ENCODE measurements around the gene THEM4. TPM values are rescaled to one million over a fixed set of nuclear protein-coding genes. Genes with fewer than 3 reads are reported as not detected.
A peak's percentile ranks its signal among the peaks of the same experiment; 100 is the strongest.
"Not testable (repeated sequence)": the region's sequence is repeated elsewhere in the genome, so short reads cannot be mapped to it uniquely, and the experiment has no call there.

Gene THEM4
- polyA plus RNA-seq, 1 donor, result 56.3 TPM

DNA sequence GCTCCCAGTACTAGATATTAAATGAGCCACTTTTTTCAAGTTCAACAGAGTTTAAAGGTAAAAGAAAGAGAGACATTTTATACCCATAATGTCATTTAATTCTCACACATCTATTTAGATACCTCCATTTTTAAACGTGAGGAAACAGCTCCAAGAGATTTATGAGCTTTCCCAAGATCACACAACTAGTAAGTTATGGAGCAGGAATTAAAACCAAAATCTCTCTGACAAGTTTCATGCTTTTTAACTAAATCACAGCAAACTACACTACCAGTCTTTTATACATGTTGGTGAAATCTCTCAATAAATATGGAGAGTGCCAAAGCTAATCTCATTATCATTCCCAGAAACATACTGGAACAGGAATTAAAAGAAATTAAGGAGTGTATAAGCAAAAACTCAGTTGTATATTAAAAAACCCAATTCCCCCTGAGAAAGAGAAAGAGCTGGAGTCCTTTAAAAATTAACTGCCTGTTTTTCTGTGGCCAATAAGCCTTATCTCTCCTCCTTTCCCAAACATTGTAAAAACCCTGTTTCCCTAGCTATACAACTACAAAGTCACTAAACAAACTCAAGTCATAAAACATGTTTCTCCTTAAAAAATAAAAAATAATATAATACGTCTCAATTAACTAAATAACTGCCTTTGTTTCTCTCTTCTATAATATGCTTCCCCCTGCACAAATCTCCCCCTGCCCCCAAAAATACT lies 26.7 kb upstream of the THEM4 start:
- no peak for DNase-seq

DNA sequence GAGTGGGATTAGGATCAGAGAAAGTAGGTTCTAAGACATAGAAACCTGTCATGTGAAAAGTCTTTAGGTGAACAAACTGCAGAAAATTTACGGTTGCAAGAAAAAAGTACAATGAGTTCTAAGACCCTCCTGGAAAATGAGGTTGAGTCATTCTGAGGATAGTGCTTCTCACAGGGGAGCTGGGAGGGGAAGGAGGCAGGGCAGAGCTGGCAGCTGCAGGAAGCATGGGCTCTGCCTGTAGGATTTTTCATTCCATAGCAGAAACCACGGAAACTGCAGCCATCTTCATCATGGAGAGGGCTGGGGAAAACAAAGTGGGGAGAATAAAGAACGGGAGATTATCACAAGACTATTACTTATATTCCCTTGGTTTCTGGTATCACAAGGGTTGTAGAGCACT lies 25.8 kb upstream of the THEM4 start:
- DNase-seq, result no peak

DNA sequence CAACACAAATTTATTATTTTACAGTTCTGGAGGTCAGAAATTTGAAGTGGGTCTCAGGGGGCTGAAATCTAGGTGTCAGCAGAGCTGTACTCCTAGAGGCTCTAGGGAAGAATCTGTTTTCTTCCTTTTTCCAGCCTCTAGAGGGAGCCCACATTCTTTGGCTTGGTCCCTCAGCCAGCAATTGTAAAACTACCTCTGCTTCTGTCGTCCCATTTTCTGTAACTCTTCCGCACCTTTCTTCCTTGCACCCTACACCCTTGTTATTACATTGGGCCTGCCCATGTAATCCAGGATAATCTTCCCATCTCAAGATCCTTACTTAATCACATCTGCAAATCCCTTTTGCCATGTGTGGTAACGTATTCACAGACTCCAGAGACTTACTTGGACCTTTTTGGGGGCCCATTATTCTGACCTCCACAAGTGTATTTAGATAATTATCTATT lies 24.8 kb upstream of the THEM4 start:
- peak; percentile 72 for DNase-seq

DNA sequence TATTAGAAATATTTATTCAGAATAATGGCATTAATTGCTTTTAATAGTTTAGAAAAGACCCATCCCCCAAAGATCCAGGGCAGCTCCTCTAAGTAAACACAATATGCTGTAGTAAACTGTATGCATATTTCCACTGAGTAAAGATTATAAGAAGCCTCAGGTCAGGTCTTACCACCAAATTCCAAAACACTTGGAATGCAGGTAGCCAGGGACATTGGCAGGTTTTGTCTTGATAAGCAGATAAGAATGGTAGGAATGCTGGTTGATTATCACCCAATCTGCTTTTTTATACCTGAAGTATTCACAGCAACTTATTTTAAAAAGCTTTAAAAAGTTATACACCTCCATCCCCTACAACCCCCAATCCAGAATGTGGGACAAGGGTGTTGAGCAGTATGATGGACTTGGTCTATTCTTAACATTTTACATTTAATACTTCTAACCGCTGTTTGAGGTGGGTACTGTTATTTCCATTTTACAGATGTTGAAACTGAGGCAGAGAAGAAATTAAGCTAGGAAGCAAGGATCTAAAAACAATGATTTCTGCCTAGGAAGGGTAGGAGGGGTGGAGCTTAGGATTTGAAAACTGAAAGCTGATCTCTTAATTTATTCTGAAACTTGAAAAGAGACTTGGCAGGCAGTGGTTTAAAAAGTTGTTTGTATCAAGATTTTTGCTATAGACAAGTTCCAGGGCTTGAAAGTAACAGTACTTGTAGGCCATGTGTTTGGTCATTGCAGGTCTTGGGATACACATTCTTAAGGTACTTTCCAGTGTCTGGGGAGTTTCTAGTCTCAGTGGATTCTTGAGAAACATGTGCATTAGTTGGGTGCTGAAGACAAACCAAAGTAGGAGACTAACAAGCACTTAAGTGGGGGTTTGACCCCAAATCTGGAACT lies 15.6 kb upstream of the THEM4 start:
- DNase-seq, result no peak

DNA sequence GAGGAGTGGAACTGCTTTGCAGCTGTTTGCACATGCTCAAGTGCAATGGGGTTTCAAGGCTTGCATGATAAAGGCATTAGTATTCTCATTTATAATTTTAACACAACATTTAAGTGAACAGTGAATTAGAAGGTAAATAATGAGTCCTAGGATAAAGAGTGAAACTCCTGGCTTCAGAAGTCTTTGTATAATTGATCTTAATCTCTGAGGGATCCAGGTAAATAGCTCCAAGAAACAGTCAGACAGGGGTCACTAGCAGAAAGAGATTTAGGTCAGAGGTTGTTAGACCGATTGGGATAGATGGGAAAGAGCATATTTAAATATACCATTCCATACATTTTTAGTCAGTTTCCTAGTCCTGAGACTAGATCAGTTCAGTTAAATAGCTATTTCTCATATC lies 14.1 kb upstream of the THEM4 start:
- DNase-seq, result no peak

DNA sequence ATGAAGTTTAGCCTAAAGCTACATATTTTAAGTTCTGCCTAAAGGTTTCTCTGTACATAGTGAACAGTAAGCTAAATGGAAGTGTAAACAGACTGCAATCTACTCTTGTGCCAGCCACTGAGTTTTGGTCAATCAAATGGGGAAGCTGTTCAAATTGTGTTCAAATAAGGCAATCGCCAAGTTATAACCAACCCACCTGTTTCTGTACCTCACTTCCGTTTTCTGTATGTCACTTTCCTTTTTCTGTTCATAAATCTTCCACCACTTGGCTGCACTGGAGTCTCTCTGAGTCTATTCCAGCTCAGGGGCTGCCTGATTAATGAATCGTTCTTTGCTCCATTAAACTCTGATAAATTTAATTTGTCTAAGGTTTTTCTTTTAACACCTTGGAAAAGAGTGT lies 10.8 kb upstream of the THEM4 start:
- no peak for DNase-seq

DNA sequence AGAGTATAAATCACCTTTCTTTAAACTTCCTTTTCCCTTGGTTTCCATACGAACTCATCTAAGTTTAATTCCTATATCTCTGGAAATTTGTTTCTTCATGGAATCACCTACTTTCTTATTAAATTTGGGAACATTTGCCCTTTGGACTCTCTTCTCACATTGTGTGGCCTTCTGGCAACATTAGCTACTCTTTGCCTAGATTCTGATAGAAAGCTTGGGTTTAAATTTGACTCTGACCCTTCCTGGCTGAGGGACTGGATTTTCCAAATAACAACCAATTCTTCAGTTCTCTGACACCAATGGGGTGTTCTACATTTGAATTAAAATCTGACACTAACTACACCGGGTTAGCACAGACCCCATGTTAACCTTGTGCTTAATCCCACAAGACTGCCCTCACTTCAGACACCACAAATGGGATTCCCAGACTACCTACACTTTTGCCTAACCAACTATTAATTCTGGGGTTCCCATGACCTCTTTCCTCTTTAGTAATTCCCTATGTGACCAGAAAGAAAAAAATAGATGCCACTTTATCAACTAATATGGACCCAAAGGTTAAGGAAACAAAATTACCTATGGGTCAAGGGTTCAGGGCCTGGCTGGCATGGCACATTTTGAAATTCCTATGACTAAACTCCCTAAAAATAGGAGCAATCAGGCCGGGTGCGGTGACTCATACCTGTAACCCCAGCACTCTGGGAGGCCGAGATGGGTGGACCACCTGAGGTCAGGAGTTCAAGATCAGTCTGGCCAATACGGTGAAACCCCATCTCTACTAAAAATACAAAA lies 9.7 kb upstream of the THEM4 start:
- no peak for DNase-seq

DNA sequence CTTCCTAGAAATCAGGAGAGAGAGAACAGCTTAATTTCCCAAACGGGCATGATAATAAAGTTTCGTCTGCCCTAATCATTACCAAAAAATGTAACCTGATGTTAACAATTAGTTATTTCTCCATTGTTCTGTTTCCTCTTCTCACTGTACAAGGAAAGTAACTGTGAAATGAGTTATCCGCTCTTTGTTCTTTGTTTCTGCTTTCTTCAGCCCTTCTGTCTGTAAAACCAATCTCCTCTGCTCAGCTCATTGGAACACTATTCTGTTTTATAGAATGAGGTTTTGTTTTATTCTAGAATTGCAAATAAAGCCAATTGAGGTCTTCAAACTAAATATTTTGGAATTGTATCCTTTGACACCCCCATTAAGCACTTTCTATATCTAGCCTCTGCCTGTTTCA lies 8.8 kb upstream of the THEM4 start:
- no peak for DNase-seq

DNA sequence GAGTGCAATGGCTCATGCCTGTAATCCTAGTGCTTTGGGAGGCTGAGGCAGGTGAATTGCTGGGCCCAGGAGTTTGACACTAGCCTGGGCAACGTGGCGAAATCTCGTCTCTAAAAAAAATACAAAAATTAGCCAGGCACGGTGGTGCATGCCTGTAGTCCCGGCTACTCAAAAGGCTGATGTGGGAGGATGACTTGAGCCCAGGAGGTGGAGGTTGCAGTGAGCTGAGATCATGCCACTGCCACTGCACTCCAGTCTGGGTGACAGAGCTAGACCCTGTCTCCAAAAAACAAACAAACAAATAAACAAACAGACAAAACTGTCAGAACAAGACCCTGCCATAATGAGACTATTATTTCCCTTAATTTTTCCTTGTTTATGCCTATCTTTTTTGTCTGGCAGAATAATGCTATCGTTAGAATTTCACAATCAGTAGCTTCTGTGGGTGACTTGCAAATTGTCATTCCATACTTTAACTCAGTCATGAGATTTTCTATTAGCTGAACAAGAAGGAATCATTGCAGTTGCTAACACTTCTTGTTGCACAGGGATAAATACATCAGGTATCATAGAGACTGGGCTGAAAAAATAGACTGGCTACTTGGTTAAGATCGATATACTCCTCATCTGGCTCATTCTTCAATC lies 7.5 kb upstream of the THEM4 start:
- no peak for DNase-seq

DNA sequence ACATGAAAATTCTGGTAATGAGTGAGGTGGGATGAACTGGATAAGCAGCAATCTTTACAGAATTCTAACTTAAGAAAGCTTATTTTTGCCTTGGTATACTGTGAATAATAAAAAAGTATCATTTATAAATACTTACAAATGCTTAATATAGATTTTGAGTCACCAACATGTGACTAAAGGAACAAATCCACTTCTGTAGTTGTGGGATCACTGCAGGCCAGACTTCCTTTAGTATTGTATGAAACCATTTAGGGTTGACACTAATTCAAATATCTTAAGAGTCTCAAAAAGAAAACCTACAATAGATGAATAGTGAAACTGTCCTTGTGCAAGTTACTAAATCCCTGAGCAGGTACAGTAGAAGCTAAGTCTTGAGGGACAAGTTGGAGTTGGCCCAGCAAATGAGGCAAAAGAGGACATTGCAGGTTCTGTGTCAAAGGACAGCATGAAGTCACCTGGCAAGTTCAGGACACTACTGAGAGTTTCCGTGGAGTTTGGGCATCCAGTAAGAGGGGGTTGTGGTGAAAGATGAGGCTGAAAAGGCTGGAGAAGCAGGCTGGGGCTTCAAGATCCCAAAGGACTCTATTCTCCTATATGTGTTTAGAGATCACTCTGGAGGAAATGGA lies 5.9 kb upstream of the THEM4 start:
- DNase-seq, result no peak

DNA sequence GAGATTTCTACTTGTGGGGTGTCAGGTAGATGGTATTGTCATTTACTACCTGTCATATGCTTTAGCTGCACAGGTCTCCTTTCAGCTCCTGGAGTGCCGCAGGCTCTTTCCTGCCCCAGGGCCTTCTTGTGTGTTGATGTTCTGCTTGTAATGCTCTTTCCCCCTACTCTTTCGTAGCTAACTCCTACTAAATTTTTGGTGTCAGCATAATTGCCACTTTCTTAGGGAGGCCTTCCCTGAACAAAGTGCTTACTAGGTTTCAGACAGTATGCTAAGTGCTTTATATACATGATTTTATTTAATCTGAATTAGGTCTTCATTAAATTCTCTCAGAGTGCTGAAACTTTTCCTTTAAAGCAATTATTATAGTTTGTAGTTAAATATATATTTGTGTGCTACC lies 4.8 kb upstream of the THEM4 start:
- DNase-seq, result no peak

DNA sequence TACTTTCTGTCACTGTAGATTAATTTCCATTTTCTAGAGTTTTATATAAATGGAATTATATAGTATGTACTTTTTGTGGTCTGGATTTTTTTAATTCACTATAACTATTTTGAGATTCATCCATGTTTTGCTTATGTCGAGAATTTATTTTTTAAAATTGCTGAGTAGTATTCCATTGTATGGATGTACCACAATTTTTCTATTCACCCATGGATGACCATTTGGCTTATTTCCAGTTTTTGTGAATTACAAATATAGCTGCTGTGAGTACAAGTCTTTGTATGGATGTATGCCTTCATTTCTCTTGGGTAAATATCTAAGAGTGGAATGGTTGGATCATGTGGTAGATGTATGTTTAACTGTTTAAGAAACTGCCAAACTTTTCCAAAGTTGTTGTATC lies 3.7 kb upstream of the THEM4 start:
- no peak for DNase-seq

DNA sequence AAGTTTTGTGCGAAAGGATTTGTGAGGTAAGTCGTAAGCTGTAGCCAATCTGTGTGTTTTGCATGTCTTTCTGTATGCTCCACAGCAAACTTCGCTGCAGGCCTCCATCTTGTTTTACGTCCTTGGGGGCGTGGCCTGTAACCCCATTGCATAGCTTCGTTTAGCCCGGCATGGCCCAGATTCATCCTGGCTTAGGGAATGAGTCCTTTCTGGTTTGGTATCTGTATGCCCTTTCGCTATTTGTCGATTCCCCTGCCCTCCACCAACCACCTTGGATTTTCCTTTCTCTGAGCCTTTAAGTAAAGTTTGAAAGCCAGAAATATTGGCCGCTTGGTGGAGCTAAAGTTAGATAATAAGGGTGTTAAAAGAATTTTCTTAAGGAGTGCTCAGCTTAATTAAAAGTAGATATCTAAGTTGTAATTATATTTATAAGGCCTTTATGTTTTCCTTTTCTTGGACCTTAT lies 1.1 kb downstream of the THEM4 start:
- DNase-seq, result no peak

DNA sequence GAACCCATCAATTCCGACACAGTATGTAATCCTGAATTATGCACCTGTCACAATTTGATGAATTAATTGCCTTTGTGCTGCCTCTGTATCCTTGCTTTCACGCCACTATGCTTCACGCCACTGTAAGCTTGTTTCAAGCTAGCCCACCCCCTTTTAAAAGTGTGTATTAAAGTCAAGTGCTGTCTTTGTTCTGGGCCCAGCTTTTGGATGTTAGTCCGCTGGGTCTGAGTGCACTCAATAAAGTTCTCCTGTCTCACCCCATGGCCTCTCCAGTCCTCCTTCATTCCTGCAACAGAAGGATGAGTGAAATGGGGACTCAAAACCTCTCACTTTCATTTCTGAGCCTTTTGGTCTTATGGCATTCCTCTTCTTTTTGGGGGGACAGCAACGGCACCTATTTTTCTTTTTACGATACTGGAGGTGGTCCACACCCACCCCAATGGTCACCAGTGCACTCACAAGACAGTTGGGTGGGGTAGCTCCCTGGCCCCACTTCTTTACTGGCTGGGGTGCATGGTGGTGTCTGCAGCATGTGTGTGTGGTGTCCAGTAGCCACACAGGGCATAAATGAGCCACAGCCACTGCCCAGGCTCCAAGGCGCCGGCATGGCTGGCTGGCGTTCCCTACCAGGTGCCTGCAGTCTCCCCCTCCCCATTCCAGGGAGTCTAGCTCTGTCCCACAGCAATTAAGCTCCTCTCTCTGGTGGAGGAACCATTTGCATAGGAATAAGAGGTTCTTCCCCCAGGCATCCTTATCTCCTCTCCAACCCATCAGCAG lies 1.8 kb downstream of the THEM4 start:
- DNase-seq, result no peak

DNA sequence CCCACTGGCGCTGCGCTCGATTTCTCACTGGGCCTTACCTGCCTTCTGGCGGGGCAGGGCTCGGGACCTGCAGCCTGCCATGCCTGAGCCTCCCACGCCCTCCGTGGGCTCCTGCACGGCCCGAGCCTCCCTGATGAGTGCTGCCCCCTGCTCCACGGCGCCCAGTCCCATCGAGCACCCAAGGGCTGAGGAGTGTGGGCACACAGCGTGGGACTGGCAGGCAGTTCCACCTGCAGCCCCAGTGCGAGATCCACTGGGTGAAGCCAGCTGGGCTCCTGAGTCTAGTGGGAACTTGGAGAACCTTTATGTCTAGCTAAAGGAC lies 3.0 kb downstream of the THEM4 start:
- DNase-seq, result not testable (repeated sequence)

DNA sequence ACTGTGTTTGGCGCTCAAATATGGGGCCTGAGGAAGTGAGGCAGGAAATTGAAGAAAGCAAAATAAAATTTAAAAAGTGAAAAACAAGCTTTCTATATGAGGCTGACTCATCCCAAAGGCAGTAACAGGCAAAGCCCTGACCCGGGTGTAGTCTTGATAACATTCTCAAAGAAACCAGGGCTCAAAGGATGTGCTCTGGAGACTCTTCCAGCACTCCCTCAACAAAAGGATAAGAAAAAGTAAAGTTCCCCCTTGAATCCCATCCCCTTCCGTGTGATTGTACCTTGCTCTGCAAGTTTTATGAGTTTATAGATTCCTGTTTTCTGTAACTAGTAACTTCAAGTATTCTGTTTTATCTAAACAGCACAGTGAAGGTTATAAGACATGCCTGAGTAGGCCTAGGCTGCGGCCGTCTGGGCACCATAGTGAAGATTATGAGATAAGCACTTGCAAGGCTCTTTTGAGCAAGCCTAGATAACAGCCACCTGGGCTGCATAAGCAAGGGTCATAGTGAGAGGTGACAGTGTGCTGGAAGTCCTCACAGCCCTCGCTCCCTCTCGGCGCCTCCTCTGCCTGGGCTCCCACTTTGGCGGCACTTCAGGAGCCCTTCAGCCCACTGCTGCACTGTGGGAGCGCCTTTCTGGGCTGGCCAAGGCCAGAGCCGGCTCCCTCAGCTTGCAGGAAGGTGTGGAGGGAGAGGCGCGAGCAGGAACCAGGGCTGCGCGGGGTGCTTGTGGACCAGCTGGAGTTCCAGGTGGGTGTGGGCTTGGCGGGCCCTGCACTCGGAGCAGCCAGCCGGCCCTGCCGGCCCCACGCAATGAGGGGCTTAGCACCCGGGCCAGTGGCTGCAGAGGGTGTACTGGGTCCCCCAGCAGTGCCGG lies 3.6 kb downstream of the THEM4 start:
- DNase-seq, result not testable (repeated sequence)

DNA sequence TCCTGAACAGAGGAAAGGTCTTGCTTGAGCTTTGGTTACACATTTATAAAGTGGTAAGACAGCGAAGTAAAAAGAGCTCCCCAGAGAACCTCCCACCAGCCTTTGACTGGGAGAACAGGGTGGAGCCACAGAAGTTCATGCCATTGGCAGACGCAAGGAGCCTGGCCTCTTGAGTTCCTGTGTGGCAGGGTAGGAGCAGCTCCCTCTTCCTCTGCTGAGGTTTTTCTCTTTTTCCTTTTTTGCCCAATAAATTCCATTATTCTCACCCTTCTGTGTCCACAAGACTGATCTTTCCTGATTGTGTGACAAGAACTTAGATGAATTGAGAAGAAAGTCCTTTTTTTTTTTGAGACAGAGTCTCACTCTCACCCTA lies 4.3 kb downstream of the THEM4 start:
- no peak for DNase-seq

DNA sequence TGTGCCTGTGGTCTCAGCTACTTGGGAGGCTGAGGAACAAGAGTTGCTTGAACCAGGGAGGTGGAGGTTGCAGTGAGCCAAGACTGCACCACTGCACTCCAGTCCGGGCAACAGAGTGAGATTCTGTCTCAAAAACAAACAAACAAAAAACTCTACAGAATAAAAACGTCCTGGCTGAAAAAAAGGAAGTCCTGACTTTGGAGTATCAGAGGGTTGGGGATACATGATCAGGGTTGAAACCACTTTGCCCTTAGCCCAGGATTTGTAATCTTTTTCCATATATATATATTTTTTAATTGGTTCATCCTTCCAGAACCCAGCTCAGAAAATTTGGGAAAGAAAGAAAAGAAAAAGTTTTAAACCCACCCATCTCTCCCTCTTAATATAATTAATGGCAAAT lies 6.5 kb downstream of the THEM4 start:
- no peak for DNase-seq

DNA sequence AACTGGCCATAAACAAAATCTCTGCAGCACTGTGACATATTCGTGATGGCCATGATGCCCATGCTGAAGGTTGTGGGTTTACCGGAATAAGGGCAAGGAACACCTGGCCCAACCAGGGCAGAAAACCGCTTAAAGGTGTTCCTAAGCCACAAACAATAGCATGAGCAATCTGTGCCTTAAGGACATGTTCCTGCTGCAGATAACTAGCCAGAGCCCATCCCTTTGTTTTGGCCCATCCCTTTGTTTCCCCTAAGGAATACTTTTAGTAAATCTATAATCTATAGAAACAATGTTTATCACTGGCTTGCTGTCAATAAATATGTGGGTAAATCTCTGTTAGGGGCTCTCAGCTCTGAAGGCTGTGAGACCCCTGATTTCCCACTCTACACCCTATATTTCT lies 8.5 kb downstream of the THEM4 start:
- DNase-seq, result not testable (repeated sequence)

DNA sequence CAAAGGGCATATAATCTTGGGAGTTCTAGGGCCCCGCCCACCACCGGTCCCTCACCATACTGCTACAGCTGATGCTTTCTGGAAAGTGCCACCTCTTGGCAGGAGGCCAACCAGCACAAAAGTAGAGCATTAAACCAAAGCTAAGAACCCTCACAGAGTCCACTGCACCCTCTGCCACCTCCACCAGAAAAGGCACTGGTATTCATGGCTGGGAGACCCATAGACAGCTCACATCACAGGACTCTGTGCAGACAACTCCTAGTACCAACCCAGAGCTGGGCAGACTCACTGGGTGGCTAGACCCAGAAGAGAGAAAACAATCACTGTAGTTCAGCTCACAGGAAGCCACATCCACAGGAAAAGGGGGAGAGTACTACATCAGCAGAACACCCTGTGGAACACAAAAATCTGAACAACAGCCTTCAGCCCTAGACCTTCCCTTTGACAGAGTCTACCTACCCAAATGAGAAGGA lies 10.8 kb downstream of the THEM4 start:
- no peak for DNase-seq

Data from left kidney (tissue), 2 donors.